HCT116 (cell line): ENCODE data around the gene ASB6. TPM values are rescaled to one million over a fixed set of nuclear protein-coding genes. Genes with fewer than 3 reads are reported as not detected.
A peak's percentile ranks its signal among the peaks of the same experiment; 100 is the strongest.

Experiments used
- ATAC-seq: fragments of 200-7000 bp; cut with Tn5 transposase; 2 replicates; pipeline ENCODE4 v1.9.1; 2020; ENCODE audit warnings: mild to moderate bottlenecking, moderate library complexity
- Bru-seq: library from RNA; stranded (reverse); fragments of 400-500 nt; gene quantifications from one replicate; lab custom pipeline; 2021; lab: Mats Ljungman, UMichigan
- BruChase-seq, 2 experiments: library from RNA; stranded (reverse); fragments of 400-500 nt; gene quantifications; one replicate each; lab custom pipeline; 2021; lab: Mats Ljungman, UMichigan
- BruUV-seq: library from RNA; stranded (reverse); fragments of 400-500 nt; replicated peaks from 2 replicates; lab custom pipeline; 2021; lab: Mats Ljungman, UMichigan
- CTCF ChIA-PET: fragments of 300-600 bp; sonication (Branson Sonifier 250); formaldehyde crosslinking; loops from one replicate; lab custom pipeline; 2021; ENCODE audit warnings: antibody characterized with exemption; lab: Charles Lee
- POLR2A ChIA-PET: fragments of 300-600, 350-600 bp; sonication (Branson Sonifier 250); formaldehyde crosslinking; loops from one replicate; lab custom pipeline; 2021; ENCODE audit warnings: antibody characterized with exemption; lab: Charles Lee
- RAD21 ChIA-PET, 2 experiments: fragments of 300-600 bp; sonication (Branson Sonifier 250); formaldehyde crosslinking; loops; one replicate each; lab custom pipeline; 2023; ENCODE audit warnings: low total read pairs in 2 of 2; ENCODE audit not compliant: uncharacterized antibody in 2 of 2, unreplicated experiment in 2 of 2, low non-redundant PET in 1 of 2; lab: Charles Lee
- DNase-seq: peaks from one replicate; pipeline ENCODE4 v3.0.0-alpha.2; 2010; ENCODE audit warnings: low read depth, low spot score
- H2AFZ ChIP-seq: fragments of 200-600 bp; shearing (Covaris generic), sonication (generic); 2 replicates; pipeline ENCODE4 v1.6.1; 2017; ENCODE audit warnings: low read depth, mixed run types, mixed read lengths, antibody characterized with exemption, low read length; ENCODE audit not compliant: poor library complexity, severe bottlenecking
- H3K27ac ChIP-seq: 2 replicates; pipeline ENCODE4 v1.5.1; 2012; ENCODE audit warnings: low read depth, low read length
- H3K27me3 ChIP-seq: fragments of 200-600 bp; sonication (generic); 2 replicates; pipeline ENCODE4 v1.6.1; 2016; ENCODE audit warnings: mixed run types, low read length, mixed read lengths; ENCODE audit not compliant: insufficient read depth
- H3K36me3 ChIP-seq, 2 experiments: fragments of 200-500 bp in 1 of 2; fragments of 200-600 bp in 1 of 2; sonication (Bioruptor generic) in 1 of 2; sonication (generic) in 1 of 2; 2 replicates each; pipeline versions ENCODE4 v1.5.1 to v1.6.1; 2014 to 2016; ENCODE audit warnings: low read length in 2 of 2, inconsistent platforms in 1 of 2, mixed read lengths in 1 of 2, mixed run types in 1 of 2; ENCODE audit not compliant: insufficient read depth in 2 of 2, control insufficient read depth in 1 of 2
- H3K4me1 ChIP-seq, 2 experiments: fragments of 200-600 bp in 1 of 2; sonication (generic) in 1 of 2; 2 replicates each; pipeline versions ENCODE4 v1.5.1 to v1.6.1; 2012 to 2017; ENCODE audit warnings: low read length in 2 of 2, inconsistent platforms in 1 of 2, mild to moderate bottlenecking in 1 of 2, mixed read lengths in 1 of 2, mixed run types in 1 of 2, moderate library complexity in 1 of 2; ENCODE audit not compliant: insufficient read depth in 2 of 2, control insufficient read depth in 1 of 2
- H3K4me2 ChIP-seq: fragments of 200-600 bp; sonication (generic); 2 replicates; pipeline ENCODE4 v1.6.1; 2017; ENCODE audit warnings: mixed run types, low read length, mixed read lengths
- H3K4me3 ChIP-seq, 2 experiments: fragments of 200-600 bp in 1 of 2; sonication (generic) in 1 of 2; replicated peaks in 1 of 2; 2 replicates each; pipeline ENCODE4 v1.5.1; 2011 to 2016; ENCODE audit warnings: low read length in 2 of 2, control low read depth in 1 of 2, low read depth in 1 of 2, mild to moderate bottlenecking in 1 of 2, mixed read lengths in 1 of 2, mixed run types in 1 of 2
- H3K79me2 ChIP-seq: fragments of 200-600 bp; sonication (generic); 2 replicates; pipeline ENCODE4 v1.6.1; 2017; ENCODE audit warnings: mild to moderate bottlenecking, mixed run types, low read length, moderate library complexity, mixed read lengths; ENCODE audit not compliant: insufficient read depth
- H3K9ac ChIP-seq: fragments of 200-600 bp; sonication (generic); 2 replicates; pipeline ENCODE4 v1.6.1; 2016; ENCODE audit warnings: low read length, mixed read lengths
- H3K9me2 ChIP-seq: fragments of 200-600 bp; sonication (generic), shearing (Covaris generic); 2 replicates; pipeline ENCODE4 v1.6.1; 2017; ENCODE audit warnings: mixed run types, mild to moderate bottlenecking, moderate library complexity; ENCODE audit not compliant: insufficient read depth
- H3K9me3 ChIP-seq, 2 experiments: fragments of 200-500 bp in 1 of 2; fragments of 200-600 bp in 1 of 2; sonication (Bioruptor generic) in 1 of 2; sonication (generic) in 1 of 2; 2 replicates each; pipeline ENCODE4 v1.6.1; 2014 to 2017; ENCODE audit warnings: low read length in 2 of 2, mixed read lengths in 2 of 2, inconsistent platforms in 1 of 2, low read depth in 1 of 2, mild to moderate bottlenecking in 1 of 2, mixed run types in 1 of 2, moderate library complexity in 1 of 2; ENCODE audit not compliant: control insufficient read depth in 1 of 2, insufficient read depth in 1 of 2
- H4K20me1 ChIP-seq: fragments of 200-600 bp; sonication (generic), shearing (Covaris generic); 2 replicates; pipeline ENCODE4 v1.6.1; 2017; ENCODE audit warnings: mixed run types, mild to moderate bottlenecking, moderate library complexity; ENCODE audit not compliant: insufficient read depth
- ATF3 ChIP-seq: IDR thresholded peaks from 2 replicates; pipeline ENCODE4 v1.6.1; 2012
- CBX3 ChIP-seq: IDR thresholded peaks from 2 replicates; pipeline ENCODE4 v1.6.1; 2012; ENCODE audit warnings: low read depth
- CTCF ChIP-seq, 3 experiments: fragments of 200-600 bp in 1 of 3; sonication (generic) in 1 of 3; IDR thresholded peaks in 2 of 3; conservative IDR thresholded peaks in 1 of 3; 2 replicates each; pipeline ENCODE4 v1.5.1; 2012 to 2017; ENCODE audit warnings: low read depth in 2 of 3, low read length in 2 of 3, antibody characterized with exemption in 1 of 3, borderline replicate concordance in 1 of 3, control low read depth in 1 of 3, mild to moderate bottlenecking in 1 of 3, mixed read lengths in 1 of 3, mixed run types in 1 of 3, moderate library complexity in 1 of 3; ENCODE audit not compliant: insufficient read depth in 1 of 3
- ELF1 ChIP-seq: IDR thresholded peaks from 2 replicates; pipeline ENCODE4 v1.6.1; 2012; ENCODE audit warnings: low read depth, borderline replicate concordance
- EZH2 ChIP-seq: fragments of 200-600 bp; sonication (generic); IDR thresholded peaks from 2 replicates; pipeline ENCODE4 v1.6.1; 2017; ENCODE audit warnings: antibody characterized with exemption, mixed run types
- EZH2phosphoT487 ChIP-seq: fragments of 200-600 bp; IDR thresholded peaks from 2 replicates; pipeline ENCODE4 v1.6.1; 2018; ENCODE audit warnings: antibody characterized with exemption, borderline replicate concordance
- POLR2A ChIP-seq: IDR thresholded peaks from 2 replicates; pipeline ENCODE4 v1.7.0; 2011; ENCODE audit warnings: borderline replicate concordance; ENCODE audit not compliant: insufficient read depth, insufficient read length; ENCODE audit errors: extremely low read depth
- POLR2AphosphoS5 ChIP-seq: IDR thresholded peaks from 2 replicates; pipeline ENCODE4 v1.6.1; 2011; ENCODE audit warnings: mild to moderate bottlenecking, low read depth, low read length, moderate library complexity
- RAD21 ChIP-seq: IDR thresholded peaks from 2 replicates; pipeline ENCODE4 v1.6.1; 2012; ENCODE audit warnings: low read depth, mild to moderate bottlenecking
- REST ChIP-seq: IDR thresholded peaks from 2 replicates; pipeline ENCODE4 v1.6.1; 2012; ENCODE audit warnings: low read depth
- SIN3A ChIP-seq: IDR thresholded peaks from 2 replicates; pipeline ENCODE4 v1.6.1; 2012; ENCODE audit warnings: low read depth
- TCF7L2 ChIP-seq: IDR thresholded peaks from 2 replicates; pipeline ENCODE4 v1.7.0; 2011; ENCODE audit warnings: borderline replicate concordance, inconsistent platforms; ENCODE audit not compliant: insufficient read depth, insufficient read length; ENCODE audit errors: extremely low read depth
- ZBTB33 ChIP-seq: IDR thresholded peaks from 2 replicates; pipeline ENCODE4 v1.6.1; 2011; ENCODE audit warnings: mild to moderate bottlenecking, low read length, moderate library complexity; ENCODE audit not compliant: insufficient replicate concordance; ENCODE audit errors: extremely low read depth
- ZNF274 ChIP-seq: fragments of 200-500 bp; sonication (Bioruptor generic); IDR thresholded peaks from 2 replicates; pipeline ENCODE4 v1.6.1; 2014; ENCODE audit warnings: mild to moderate bottlenecking, low read depth, low read length, inconsistent platforms
- intact Hi-C: fragments of 100-400 bp; cut with micrococcal nuclease; formaldehyde crosslinking; loops from 2 replicates; pipeline ENCODE4 v1.10.0; 2022
- long read RNA-seq: library from polyadenylated mRNA; unstranded; transcript quantifications from one replicate; pipeline ENCODE4 v2.0.0, GENCODE V29; 2021; ENCODE audit not compliant: unreplicated experiment
- polyA plus RNA-seq: library from polyadenylated mRNA; unstranded; fragments of >200 nt; gene quantifications from 2 replicates; pipeline ENCODE4 v1.2.1, GENCODE V29; 2012; ENCODE audit warnings: missing spikeins
- total RNA-seq: library from RNA; stranded (reverse); gene quantifications from one replicate; pipeline ENCODE4 v1.2.1, GENCODE V29; 2021; ENCODE audit not compliant: unreplicated experiment
- TF ChIP-seq, protein P1 (sequence below): IDR thresholded peaks from 2 replicates; pipeline ENCODE4 v1.6.1; 2012

ASB6 gene
- total RNA-seq: 21.6 TPM
- polyA plus RNA-seq: 18.3 and 20.7 TPM in 2 replicates
- percentile 62 among the genes with signal in this experiment for Bru-seq, nascent RNA
- BruChase-seq, experiment 1, labeled RNA remaining after a 6-hour chase: percentile 77 among the genes with signal in this experiment
- percentile 86 among the genes with signal in this experiment for BruChase-seq, experiment 2, labeled RNA remaining after a 2-hour chase
- long read RNA-seq, transcript ASB6-201 (6 exons, 2,330 nt): major isoform, 41 of 66 reads
- long read RNA-seq, partial matches to known transcripts: 11 of 66 reads
- long read RNA-seq, other reads (novel, unspliced or antisense): 14 of 66 reads

GRCh38 chr9:129641750-129642585 is at the start of gene ASB6:
Gene ASB6, minus strand, starts transcription at chr9:129642151. Its CDS starts 152 bp downstream, at chr9:129641999.
- RAD21 ChIA-PET: no interaction called here
- POLR2A ChIA-PET: no interaction called here
- peak within 1 kb of the TSS; percentile 74 for H3K27ac ChIP-seq
- no peaks in the 10 kb centered on the region for H4K20me1 ChIP-seq
- intact Hi-C loops: loop anchor here (1.0 to 5.0 kb wide), 2 partner anchors 85 to 141 kb away; no protein-coding TSS in a partner anchor
- CTCF ChIA-PET: interaction anchor here (0.8 to 3.4 kb wide), 7 partner anchors 9 to 502 kb away, joined by 3 to 18 read pairs (median 4); no protein-coding TSS in a partner anchor
- peak within 1 kb of the TSS; percentile 97 for H3K4me2 ChIP-seq
- H2AFZ ChIP-seq: peak within 1 kb of the TSS; percentile 80
- H3K9me3 ChIP-seq: no peaks in the 10 kb centered on the region
- no peaks in the 10 kb centered on the region for H3K27me3 ChIP-seq
- H3K9ac ChIP-seq: peak within 1 kb of the TSS; percentile 79
- H3K4me1 ChIP-seq: peaks cover 10 to 17% of the 10 kb centered on the region in 2 experiments; a peak in 3 of 4 replicates
- ATAC-seq (peak; percentile 98), DNase-seq (peak; percentile 92)
- peaks cover 42% of the 10 kb centered on the region for H3K79me2 ChIP-seq
- H3K36me3 ChIP-seq: peaks cover 4 to 14% of the 10 kb centered on the region in 2 experiments; a peak in 2 of 4 replicates
- peak within 1 kb of the TSS; percentile 85 to 95 for H3K4me3 ChIP-seq
- no TSS peak for BruUV-seq
- no peaks in the 10 kb centered on the region for H3K9me2 ChIP-seq
- TF ChIP-seq ZBTB33: no peak
- TF ChIP-seq POLR2A: peak; percentile 26
- TF ChIP-seq REST: no peak
- TF ChIP-seq ELF1: no peak
- TF ChIP-seq, protein P1, sequence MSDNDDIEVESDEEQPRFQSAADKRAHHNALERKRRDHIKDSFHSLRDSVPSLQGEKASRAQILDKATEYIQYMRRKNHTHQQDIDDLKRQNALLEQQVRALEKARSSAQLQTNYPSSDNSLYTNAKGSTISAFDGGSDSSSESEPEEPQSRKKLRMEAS: no peak
- no peak for TF ChIP-seq TCF7L2
- TF ChIP-seq EZH2phosphoT487: no peak
- TF ChIP-seq ZNF274: no peak
- no peak for TF ChIP-seq EZH2
- no peak for TF ChIP-seq ATF3
- no peak for TF ChIP-seq SIN3A
- peak; percentile 67 for TF ChIP-seq POLR2AphosphoS5
- TF ChIP-seq CBX3: no peak
- no peak for TF ChIP-seq RAD21
- peak in 2 of 3 experiments; percentile 88 to 90; a peak in 4 of 6 replicates for TF ChIP-seq CTCF (IDR thresholded peaks at IDR 0.05 in 2 of 3, conservative IDR thresholded peaks at IDR 0.05 in 1 of 3; ENCODE audit: borderline replicate concordance in 1 of 3, insufficient read depth in 1 of 3, low read depth in 2 of 3, low read length in 2 of 3)
